ENCODE results near the gene SIGLECL1.

The SIGLECL1 gene

DNA sequence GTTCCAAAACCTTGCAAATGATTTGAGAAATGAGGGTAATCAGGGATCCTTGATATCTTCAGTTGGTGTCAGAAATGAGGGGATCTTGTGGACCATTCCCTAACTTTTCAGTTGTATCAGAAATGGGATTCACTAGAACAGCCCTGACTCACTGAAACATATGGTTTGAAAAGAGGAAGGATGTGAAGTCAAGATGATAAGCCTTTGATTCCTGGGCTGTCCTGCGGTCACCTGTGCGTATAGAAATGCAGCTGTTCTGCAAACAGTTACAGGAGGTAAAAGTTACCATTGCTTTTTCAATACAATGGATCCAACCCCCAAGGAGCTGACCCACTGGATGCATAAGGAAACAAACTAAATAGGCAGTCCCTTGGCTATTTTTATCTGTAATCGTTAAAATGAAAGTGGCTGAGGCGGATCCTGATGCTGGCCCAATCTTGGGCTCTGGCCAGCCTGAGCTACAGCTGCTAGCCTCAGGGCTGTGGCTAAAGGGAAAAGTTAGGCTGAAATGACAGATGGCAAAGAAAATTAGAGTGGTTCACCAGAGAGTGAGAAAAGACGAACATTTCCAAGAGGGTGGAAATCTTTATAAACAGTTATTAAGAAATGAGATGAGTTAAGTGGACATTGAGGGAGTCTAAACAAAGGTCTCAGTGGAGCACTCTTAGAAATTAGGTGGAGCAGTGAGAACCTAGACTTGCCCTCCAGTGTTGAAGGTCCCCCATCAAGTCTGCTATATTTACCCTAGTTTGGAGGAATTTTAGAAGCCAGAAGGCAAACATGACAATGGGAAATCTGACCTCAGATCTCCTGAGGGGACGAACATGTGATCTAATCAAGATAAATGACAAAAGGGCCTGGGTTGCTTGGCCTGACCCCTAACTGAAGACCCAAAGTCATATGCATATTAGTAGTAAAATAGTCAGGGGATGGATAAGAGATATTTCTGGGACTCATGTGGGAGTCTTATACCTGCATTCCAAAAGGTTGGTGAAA is 7.6 kb downstream of the SIGLECL1 start:
- TF ChIP-seq POLR2AphosphoS5 (IDR thresholded peaks at IDR 0.05; ENCODE audit: low read depth, low read length) (no peak), TAF1 (IDR thresholded peaks at IDR 0.05; ENCODE audit: borderline replicate concordance, insufficient read depth, low read length) (no peak), FOXP2 (optimal IDR thresholded peaks at IDR 0.05; ENCODE audit: borderline replicate concordance, extremely low read depth, extremely low read length, insufficient read depth) (no peak), SIN3A (IDR thresholded peaks at IDR 0.05; ENCODE audit: borderline replicate concordance, insufficient read depth, low read length) (no peak)
- TF ChIP-seq, protein P1, sequence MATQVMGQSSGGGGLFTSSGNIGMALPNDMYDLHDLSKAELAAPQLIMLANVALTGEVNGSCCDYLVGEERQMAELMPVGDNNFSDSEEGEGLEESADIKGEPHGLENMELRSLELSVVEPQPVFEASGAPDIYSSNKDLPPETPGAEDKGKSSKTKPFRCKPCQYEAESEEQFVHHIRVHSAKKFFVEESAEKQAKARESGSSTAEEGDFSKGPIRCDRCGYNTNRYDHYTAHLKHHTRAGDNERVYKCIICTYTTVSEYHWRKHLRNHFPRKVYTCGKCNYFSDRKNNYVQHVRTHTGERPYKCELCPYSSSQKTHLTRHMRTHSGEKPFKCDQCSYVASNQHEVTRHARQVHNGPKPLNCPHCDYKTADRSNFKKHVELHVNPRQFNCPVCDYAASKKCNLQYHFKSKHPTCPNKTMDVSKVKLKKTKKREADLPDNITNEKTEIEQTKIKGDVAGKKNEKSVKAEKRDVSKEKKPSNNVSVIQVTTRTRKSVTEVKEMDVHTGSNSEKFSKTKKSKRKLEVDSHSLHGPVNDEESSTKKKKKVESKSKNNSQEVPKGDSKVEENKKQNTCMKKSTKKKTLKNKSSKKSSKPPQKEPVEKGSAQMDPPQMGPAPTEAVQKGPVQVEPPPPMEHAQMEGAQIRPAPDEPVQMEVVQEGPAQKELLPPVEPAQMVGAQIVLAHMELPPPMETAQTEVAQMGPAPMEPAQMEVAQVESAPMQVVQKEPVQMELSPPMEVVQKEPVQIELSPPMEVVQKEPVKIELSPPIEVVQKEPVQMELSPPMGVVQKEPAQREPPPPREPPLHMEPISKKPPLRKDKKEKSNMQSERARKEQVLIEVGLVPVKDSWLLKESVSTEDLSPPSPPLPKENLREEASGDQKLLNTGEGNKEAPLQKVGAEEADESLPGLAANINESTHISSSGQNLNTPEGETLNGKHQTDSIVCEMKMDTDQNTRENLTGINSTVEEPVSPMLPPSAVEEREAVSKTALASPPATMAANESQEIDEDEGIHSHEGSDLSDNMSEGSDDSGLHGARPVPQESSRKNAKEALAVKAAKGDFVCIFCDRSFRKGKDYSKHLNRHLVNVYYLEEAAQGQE (IDR thresholded peaks at IDR 0.05; ENCODE audit: insufficient read depth in 1 of 2, low read depth in 2 of 2, low read length in 2 of 2), result no peak

- TF ChIP-seq, protein P1 (IDR thresholded peaks at IDR 0.05; ENCODE audit: insufficient read depth in 1 of 2, low read depth in 2 of 2, low read length in 2 of 2), result no peak
- no peak for TF ChIP-seq TAF1 (IDR thresholded peaks at IDR 0.05; ENCODE audit: borderline replicate concordance, insufficient read depth, low read length)
- TF ChIP-seq SIN3A (IDR thresholded peaks at IDR 0.05; ENCODE audit: borderline replicate concordance, insufficient read depth, low read length), result no peak
- TF ChIP-seq FOXP2 (optimal IDR thresholded peaks at IDR 0.05; ENCODE audit: borderline replicate concordance, extremely low read depth, extremely low read length, insufficient read depth), result no peak
- no peak for TF ChIP-seq POLR2AphosphoS5 (IDR thresholded peaks at IDR 0.05; ENCODE audit: low read depth, low read length)
Measured at GRCh38 chr19:51259348-51260245, 8.7 kb downstream of the SIGLECL1 start.

DNA sequence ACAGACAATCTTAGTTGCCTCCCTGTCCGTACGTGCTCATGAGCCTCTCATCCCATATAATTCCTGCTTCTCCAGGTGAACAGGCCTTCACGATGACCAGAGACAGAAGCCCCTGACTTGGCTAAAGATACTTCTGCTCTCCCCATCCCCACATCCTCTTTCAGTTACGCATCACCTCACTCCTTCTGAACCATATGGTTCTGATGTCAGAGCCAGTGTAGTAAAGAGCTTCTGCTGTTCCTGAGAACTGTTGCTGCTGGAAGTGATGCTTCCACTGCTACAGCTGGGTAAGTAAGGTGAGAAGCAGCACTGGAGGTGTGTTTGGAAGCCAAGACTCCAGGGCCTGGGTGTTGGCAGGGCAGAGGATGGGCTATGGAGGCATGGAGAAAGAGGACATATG is 12.9 kb downstream of the SIGLECL1 start:
- TF ChIP-seq POLR2AphosphoS5 (IDR thresholded peaks at IDR 0.05; ENCODE audit: low read depth, low read length) (no peak), SIN3A (IDR thresholded peaks at IDR 0.05; ENCODE audit: borderline replicate concordance, insufficient read depth, low read length) (no peak), FOXP2 (optimal IDR thresholded peaks at IDR 0.05; ENCODE audit: borderline replicate concordance, extremely low read depth, extremely low read length, insufficient read depth) (no peak), TAF1 (IDR thresholded peaks at IDR 0.05; ENCODE audit: borderline replicate concordance, insufficient read depth, low read length) (no peak)
- TF ChIP-seq, protein P1 (IDR thresholded peaks at IDR 0.05; ENCODE audit: insufficient read depth in 1 of 2, low read depth in 2 of 2, low read length in 2 of 2), result no peak

DNA sequence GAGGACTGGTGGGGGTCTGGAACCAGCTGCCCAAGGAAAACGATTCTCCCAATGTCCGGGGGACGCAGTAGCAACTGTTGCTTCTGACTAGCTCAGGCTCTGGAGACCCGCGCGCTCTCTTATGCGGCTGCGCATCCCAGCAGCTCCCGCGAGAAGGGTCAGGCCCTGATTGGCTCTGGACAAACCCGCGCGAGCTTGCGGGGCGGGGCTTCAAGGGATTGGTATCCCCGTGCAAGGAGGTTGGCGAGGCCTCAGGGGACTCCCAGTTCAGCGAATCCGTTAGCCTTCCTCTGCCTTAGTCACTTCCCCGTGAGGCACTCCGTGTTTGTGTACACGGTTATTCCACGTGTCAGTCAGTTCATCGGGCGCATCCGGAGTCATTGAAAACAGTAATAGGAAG is 20.2 kb downstream of the SIGLECL1 start:
- TF ChIP-seq FOXP2 (optimal IDR thresholded peaks at IDR 0.05; ENCODE audit: borderline replicate concordance, extremely low read depth, extremely low read length, insufficient read depth), result no peak
- TF ChIP-seq SIN3A (IDR thresholded peaks at IDR 0.05; ENCODE audit: borderline replicate concordance, insufficient read depth, low read length), result no peak
- no peak for TF ChIP-seq TAF1 (IDR thresholded peaks at IDR 0.05; ENCODE audit: borderline replicate concordance, insufficient read depth, low read length)
- TF ChIP-seq POLR2AphosphoS5 (IDR thresholded peaks at IDR 0.05; ENCODE audit: low read depth, low read length), result no peak
- TF ChIP-seq, protein P1 (IDR thresholded peaks at IDR 0.05; ENCODE audit: insufficient read depth in 1 of 2, low read depth in 2 of 2, low read length in 2 of 2), result no peak
